Mammary epithelial cell (primary cell): Measurements from ENCODE around the gene ACVR1B.

ENCODE experiments used
- EZH2 ChIP-seq: IDR thresholded peaks from 2 replicates; pipeline ENCODE4 v1.6.1; 2012; ENCODE audit warnings: low read length, inconsistent platforms, borderline replicate concordance
- TF ChIP-seq, protein P1 (sequence below), 2 donors: IDR thresholded peaks in 1 of 2; conservative IDR thresholded peaks in 1 of 2; 2 replicates each; pipeline ENCODE4 v1.5.1; 2011 to 2012; ENCODE audit warnings: inconsistent platforms in 2 of 2, low read length in 2 of 2, mild to moderate bottlenecking in 2 of 2, control low read depth in 1 of 2, low read depth in 1 of 2; ENCODE audit not compliant: insufficient read depth in 1 of 2; ENCODE audit errors: extremely low read depth in 1 of 2

DNA sequence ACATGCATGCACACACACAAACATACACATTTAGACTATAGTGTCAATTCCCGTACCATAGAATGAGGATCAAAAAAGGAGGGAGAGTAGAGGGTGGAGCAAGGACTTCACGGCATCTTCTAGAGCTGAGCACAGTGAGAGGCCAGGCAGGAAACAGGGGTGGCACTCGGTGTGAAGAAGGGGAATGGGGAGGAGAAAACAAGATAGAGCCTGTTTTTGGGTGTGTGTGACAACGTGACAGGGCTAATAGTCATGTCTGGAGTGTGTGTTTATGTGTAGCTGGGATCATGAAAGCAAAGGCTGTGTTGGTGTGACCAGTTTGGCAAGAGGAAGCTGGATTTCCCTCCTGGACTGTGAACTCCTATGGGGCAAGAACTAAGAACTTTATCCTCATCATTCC lies 9.9 kb upstream of the ACVR1B start:
- TF ChIP-seq, protein P1, sequence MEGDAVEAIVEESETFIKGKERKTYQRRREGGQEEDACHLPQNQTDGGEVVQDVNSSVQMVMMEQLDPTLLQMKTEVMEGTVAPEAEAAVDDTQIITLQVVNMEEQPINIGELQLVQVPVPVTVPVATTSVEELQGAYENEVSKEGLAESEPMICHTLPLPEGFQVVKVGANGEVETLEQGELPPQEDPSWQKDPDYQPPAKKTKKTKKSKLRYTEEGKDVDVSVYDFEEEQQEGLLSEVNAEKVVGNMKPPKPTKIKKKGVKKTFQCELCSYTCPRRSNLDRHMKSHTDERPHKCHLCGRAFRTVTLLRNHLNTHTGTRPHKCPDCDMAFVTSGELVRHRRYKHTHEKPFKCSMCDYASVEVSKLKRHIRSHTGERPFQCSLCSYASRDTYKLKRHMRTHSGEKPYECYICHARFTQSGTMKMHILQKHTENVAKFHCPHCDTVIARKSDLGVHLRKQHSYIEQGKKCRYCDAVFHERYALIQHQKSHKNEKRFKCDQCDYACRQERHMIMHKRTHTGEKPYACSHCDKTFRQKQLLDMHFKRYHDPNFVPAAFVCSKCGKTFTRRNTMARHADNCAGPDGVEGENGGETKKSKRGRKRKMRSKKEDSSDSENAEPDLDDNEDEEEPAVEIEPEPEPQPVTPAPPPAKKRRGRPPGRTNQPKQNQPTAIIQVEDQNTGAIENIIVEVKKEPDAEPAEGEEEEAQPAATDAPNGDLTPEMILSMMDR (conservative IDR thresholded peaks at IDR 0.05 in 1 of 2, IDR thresholded peaks at IDR 0.05 in 1 of 2; ENCODE audit: extremely low read depth in 1 of 2, insufficient read depth in 1 of 2, low read depth in 1 of 2, low read length in 2 of 2): no peak
- no peak for TF ChIP-seq EZH2
